NCI-H2227 treated with DMSO at 0.1 percent for 48 hours (cell line): ENCODE data around the gene ULK4.
"Not testable (repeated sequence)": the region's sequence is repeated elsewhere in the genome, so short reads cannot be mapped to it uniquely, and the experiment has no call there.

Source experiments
- DNase-seq: peaks from one replicate; lab custom pipeline; 2025; lab: John Stamatoyannopoulos, UW

Gene ULK4

GRCh38 chr3:41688595-41689380, 273.1 kb downstream of the ULK4 start:
- DNase-seq: no peak

GRCh38 chr3:41684797-41685735, 276.8 kb downstream of the ULK4 start:
- no peak for DNase-seq

DNA sequence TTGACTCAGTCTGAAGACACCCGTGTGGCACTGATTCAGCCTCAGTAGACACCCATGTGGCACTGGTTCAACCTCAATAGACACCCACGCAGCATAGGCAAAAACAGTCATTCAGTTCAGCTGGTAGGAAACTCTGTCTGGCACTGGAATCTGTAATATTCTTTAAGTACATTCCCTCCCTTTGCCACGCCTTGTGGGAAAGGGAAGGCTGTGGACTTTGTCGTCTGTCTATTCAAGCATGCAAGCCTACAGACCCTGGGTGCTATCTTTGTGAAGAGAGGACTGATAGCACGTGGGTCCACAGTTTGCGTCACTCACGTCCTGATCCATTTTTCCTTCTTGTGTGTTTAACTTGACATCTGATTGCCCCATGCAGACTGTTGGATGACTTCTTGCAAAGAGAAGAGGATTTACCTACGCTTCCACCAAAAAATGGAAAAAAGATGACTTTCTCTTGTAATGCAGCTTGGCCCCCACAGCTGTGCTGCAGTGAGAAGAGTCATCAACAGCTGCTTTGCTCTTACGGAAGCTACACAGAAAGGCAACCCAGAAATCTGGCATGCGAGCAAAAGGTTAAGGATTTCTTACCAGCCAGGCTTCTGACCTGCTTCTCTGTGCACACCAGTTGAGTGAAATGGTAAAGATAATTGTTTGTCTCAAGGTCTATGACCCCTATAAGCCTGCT, 278.1 kb downstream of the ULK4 start:
- no peak for DNase-seq

DNA sequence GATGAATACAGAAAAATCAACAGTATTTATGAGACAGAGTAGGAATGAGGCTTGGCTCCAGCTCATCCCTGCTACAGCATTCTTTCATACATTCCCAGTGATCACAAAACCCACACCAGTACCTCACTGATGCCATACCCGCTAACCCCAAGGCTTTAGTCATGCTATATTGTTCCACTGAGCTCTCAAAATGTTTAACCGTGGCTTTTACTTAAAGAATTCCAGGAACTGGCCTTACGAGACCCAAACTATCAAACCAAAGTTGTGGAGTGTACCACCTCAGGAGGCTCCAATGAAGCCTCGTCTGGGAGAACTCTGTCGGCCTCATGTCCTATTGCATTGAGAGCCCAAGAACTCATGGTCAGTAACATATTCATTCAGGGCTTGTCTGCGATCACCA, 278.9 kb downstream of the ULK4 start:
- no peak for DNase-seq

- no peak for DNase-seq
Observed at GRCh38 chr3:41682382-41682781, 279.5 kb downstream of the ULK4 start.

DNA sequence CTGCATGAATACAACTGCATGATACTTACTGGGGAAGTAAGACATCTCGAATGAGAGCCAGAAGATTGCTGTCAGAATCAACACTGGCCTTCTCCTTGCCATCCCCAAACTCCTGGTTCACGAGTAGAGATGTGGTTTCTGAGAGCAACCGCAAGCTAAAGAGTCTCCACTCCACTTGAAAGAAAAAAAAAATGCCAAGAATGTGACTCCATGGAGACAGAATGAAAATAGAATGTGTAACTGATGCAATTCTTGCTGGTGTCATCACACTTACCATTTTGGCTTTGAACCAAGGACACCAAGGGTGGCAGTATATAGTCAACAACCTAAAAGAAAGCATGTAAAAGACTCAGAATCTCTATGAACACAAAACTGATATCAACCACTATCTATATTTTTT, 280.4 kb downstream of the ULK4 start:
- no peak for DNase-seq

- DNase-seq: no peak
Observed at GRCh38 chr3:41679374-41679773, 282.5 kb downstream of the ULK4 start.

- DNase-seq: not testable (repeated sequence)
Observed at GRCh38 chr3:41675102-41675501, 286.8 kb downstream of the ULK4 start.

DNA sequence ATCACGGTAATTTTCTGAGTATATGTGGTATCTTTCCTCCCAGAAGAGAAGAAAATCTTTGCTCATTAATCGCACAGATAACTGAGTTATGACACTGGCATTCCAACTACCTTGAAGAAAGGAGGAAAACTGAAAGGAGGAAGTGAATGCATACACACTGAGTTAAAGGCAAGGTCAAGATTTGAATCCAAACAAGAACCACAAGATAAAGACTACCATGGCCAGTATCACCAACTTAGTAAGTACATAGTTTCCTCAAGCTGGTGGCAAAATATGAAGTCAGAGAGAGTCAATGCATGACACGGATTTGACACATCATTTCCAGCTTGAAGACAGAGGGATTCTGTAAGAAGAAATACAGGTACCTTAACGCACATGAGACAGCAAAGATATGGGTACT, 287.5 kb downstream of the ULK4 start:
- DNase-seq: no peak

DNA sequence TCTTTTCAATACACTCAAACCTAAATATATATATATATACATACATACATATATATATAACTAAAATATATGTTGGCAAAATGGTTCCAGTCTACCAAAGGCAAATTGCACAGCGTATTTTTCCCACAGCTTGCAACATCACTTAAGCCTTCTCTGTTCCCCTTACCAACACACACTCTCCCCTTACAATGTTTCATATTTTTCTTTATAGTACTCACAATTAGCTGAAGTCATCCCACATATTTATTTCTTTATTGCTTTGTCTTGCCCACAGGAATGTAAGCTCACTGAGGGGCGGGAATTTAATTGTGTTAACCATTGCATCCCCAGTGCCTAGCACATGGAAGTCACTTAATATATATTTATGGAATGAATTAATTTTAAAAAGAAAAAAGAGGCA, 288.3 kb downstream of the ULK4 start:
- DNase-seq: no peak

DNA sequence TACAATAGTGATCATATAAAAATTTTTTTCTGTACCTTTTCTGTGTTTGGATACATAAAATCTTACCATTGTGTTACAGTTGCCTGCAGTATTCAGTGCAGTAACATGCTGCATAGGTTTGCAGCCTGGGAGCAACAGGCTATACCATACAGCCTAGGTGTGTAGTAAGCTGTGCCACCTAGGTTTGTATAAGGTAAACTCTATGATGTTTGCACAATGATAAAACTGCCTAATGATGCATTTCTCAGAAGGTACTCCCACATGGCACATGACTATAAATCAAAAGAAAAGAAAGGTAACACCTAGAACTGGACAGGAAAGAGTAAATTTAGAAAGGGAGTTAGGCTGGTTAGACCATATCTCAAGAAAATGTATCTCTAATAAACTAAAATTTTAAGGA, 293.5 kb downstream of the ULK4 start:
- no peak for DNase-seq

GRCh38 chr3:41662288-41662687, 299.6 kb downstream of the ULK4 start:
- DNase-seq: no peak

DNA sequence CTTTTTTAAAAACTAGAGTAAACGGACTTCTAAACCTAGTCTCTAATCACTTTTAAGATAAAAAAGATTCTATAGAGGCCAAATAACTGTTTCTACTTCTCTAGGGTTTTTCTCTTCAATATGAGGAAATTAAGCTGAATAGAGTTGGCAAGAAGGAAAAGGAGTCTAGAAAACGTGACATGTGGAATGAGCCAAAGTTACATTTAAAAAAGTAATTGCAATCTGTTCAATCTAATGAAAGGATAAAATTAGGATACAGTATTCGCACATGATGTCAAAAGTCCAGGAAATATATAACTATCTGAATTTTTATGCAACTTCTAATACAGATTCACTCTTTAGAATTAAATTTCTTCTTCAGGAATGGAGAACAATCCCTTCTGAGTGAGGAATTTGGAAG, 300.1 kb downstream of the ULK4 start:
- DNase-seq: no peak

- DNase-seq: no peak
Observed at GRCh38 chr3:41660510-41660909, 301.4 kb downstream of the ULK4 start.

DNA sequence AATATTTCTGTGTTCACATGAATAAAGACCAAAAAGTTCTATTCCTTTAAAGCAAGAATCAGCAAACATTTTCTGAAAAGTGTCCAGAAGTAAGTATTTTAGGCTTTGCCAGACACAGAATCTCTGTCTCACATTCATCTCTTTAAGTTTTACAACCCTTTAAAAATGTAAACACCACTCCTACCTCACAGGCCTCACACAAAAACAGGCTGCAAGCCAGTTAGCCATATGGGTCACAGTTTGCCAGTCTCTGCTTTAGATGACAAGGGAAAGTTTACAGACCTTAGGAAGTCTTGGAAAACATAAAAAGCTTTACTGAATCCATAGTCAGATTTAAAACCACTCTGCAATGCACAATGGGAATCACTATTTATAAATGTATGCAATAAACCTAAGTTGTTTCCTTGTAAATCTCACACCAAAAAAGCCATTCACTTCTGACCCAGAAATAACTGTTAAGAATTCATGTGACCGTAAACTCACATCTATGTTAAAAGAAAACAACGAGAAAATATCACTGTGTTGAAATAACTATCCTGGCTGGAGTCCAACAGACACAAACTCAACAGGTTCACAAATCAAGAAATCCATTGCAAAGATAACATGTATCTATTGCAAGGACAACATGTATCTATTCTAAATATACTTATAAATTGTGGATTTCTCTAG, 308.2 kb downstream of the ULK4 start:
- DNase-seq: no peak

DNA sequence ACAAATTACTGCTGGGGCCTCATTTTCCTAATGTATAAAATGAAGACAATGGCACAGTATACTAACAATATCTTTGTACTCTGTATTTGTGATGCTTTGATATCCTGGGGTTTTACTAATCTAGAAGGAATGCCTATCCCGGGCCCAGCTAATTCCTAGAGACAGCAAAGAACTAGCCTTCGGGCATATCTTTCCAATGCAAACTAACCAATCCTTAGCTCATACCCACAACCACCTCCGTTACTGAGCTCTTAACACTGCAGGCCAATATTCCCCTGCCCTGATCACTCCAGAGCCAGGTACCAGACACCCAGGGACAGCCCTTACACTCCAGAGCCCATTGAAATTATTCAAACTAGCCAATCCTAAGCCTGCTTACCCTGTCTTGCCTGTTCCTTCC, 309.0 kb downstream of the ULK4 start:
- no peak for DNase-seq

GRCh38 chr3:41652506-41652905, 309.4 kb downstream of the ULK4 start:
- no peak for DNase-seq

- no peak for DNase-seq
Observed at GRCh38 chr3:41651718-41652117, 310.2 kb downstream of the ULK4 start.

- DNase-seq: no peak
Observed at GRCh38 chr3:41650406-41650805, 311.5 kb downstream of the ULK4 start.

- no peak for DNase-seq
Observed at GRCh38 chr3:41649129-41649739, 312.7 kb downstream of the ULK4 start.

DNA sequence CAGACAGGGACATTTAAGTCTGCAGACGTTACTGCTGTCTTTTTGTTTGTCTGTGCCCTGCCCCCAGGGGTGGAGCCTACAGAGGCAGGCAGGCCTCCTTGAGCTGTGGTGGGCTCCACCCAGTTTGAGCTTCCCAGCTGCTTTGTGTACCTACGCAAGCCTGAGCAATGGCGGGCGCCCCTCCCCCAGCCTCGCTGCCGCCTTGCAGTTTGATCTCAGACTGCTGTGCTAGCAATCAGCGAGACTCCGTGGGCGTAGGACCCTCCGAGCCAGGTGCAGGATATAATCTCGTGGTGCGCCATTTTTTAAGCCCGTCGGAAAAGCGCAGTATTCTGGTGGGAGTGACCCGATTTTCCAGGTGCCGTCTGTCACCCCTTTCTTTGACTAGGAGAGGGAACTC, 314.2 kb downstream of the ULK4 start:
- DNase-seq: not testable (repeated sequence)

- DNase-seq: no peak
Observed at GRCh38 chr3:41640076-41640475, 321.8 kb downstream of the ULK4 start.
